ENCODE data around the gene HAGH. TPM values are rescaled to one million over a fixed set of nuclear protein-coding genes. Genes with fewer than 3 reads are reported as not detected.
A peak's percentile ranks its signal among the peaks of the same experiment; 100 is the strongest.

The HAGH gene
- total RNA-seq, 2 donors from 2014 or later, result 208 to 227 TPM

GRCh38 chr16:1865902-1866690 lies 39.5 kb upstream of the HAGH start:
- H3K27me3 ChIP-seq, result no peaks in the 10 kb centered on the region
- TF ChIP-seq CTCF (IDR thresholded peaks at IDR 0.05), result no peak
- H3K4me1 ChIP-seq, result no peaks in the 10 kb centered on the region
- no peaks in the 10 kb centered on the region for H3K9me3 ChIP-seq
- DNase-seq (ENCODE audit: low spot score), result no peak
- H3K4me3 ChIP-seq, result no peak overlapping the region
- H3K27ac ChIP-seq, result no peak overlapping the region
- H3K36me3 ChIP-seq, result no peaks in the 10 kb centered on the region

- TF ChIP-seq CTCF (IDR thresholded peaks at IDR 0.05), result peak; percentile 41 to 72
- H3K9me3 ChIP-seq, result no peaks in the 10 kb centered on the region
- H3K27ac ChIP-seq, result no peak overlapping the region
- DNase-seq (ENCODE audit: low spot score), result no peak
- no peaks in the 10 kb centered on the region for H3K36me3 ChIP-seq
- no peak overlapping the region for H3K4me3 ChIP-seq
- no peaks in the 10 kb centered on the region for H3K27me3 ChIP-seq
- no peaks in the 10 kb centered on the region for H3K4me1 ChIP-seq
Measured at GRCh38 chr16:1863681-1864460, 37.2 kb upstream of the HAGH start.

GRCh38 chr16:1862394-1862793 lies 35.8 kb upstream of the HAGH start:
- Histone ChIP-seq H3K36me3 (no peaks in the 10 kb centered on the region), H3K9me3 (no peaks in the 10 kb centered on the region), H3K4me3 (no peak overlapping the region), H3K27me3 (no peaks in the 10 kb centered on the region), H3K4me1 (no peaks in the 10 kb centered on the region), H3K27ac (no peak overlapping the region)
- TF ChIP-seq CTCF (IDR thresholded peaks at IDR 0.05), result no peak
- no peak for DNase-seq (ENCODE audit: low spot score)

GRCh38 chr16:1861730-1862129 lies 35.1 kb upstream of the HAGH start:
- H3K27ac ChIP-seq, result no peak overlapping the region
- TF ChIP-seq CTCF (IDR thresholded peaks at IDR 0.05), result no peak
- DNase-seq (ENCODE audit: low spot score), result no peak
- H3K4me1 ChIP-seq, result no peaks in the 10 kb centered on the region
- H3K36me3 ChIP-seq, result no peaks in the 10 kb centered on the region
- no peak overlapping the region for H3K4me3 ChIP-seq
- no peaks in the 10 kb centered on the region for H3K27me3 ChIP-seq
- H3K9me3 ChIP-seq, result no peaks in the 10 kb centered on the region

GRCh38 chr16:1859650-1860049 lies 33.0 kb upstream of the HAGH start:
- H3K27me3 ChIP-seq, result no peaks in the 10 kb centered on the region
- H3K9me3 ChIP-seq, result no peaks in the 10 kb centered on the region
- no peaks in the 10 kb centered on the region for H3K4me1 ChIP-seq
- no peak overlapping the region for H3K27ac ChIP-seq
- H3K4me3 ChIP-seq, result no peak overlapping the region
- H3K36me3 ChIP-seq, result no peaks in the 10 kb centered on the region
- no peak for DNase-seq (ENCODE audit: low spot score)
- TF ChIP-seq CTCF (IDR thresholded peaks at IDR 0.05), result no peak

Data from right atrium auricular region (tissue), 2 donors.